ENCODE data around the gene PMM2.

GRCh38 chr16:8854298-8854948, 56.8 kb downstream of the PMM2 start:
- no peak for TF ChIP-seq FOXA1 (IDR thresholded peaks at IDR 0.05)
- no peak for TF ChIP-seq BHLHE40 (IDR thresholded peaks at IDR 0.05; ENCODE audit: borderline replicate concordance)
- no peak for TF ChIP-seq FOXM1 (IDR thresholded peaks at IDR 0.05; ENCODE audit: borderline replicate concordance)
